ENCODE results near the gene SLC6A18.
"Not testable (repeated sequence)": the region's sequence is repeated elsewhere in the genome, so short reads cannot be mapped to it uniquely, and the experiment has no call there.

SLC6A18 gene

DNA sequence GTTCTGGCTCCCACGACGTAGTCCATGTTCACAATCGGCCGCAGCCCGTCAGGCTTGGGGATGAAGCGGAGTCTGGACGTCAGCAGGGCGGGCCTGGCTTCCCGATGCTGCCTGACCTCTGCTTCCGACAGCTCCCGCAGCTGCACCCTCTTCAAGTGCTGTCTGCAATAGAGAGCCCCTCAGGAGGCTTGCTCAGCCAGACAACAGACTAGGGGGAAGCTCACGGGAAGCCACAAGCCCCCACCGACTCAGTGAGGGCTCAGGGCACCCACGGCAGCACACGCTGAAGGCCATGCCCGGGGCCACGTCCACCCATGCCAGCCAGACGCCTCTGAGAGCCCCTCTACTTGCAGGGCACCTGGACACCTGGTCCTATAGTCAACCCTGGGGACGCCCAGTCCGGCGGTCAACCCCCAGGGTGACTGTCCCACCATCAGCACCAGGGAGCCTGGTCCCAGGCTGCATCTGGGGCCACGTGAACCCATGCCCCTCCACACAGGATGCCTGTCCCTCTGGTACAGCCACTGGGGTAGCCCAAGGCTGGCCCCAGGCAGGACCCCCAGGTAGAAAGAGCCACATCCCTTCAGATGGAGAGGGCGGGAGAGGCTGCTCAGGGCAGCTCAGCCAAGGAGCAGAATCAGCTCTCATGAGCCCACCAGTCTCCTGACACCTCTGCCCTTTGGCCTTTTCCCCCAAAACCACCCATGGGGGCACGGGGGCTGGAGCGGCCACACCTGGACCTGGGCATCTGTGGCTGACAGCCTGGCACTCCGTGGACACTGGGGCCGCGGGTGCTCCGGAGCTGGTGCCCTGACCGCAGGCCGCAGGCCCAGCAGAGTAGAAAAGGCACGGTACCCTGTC lies 55.2 kb downstream of the SLC6A18 start:
- DNase-seq, result no peak

GRCh38 chr5:1281038-1281882 lies 56.1 kb downstream of the SLC6A18 start:
- DNase-seq, result no peak

DNA sequence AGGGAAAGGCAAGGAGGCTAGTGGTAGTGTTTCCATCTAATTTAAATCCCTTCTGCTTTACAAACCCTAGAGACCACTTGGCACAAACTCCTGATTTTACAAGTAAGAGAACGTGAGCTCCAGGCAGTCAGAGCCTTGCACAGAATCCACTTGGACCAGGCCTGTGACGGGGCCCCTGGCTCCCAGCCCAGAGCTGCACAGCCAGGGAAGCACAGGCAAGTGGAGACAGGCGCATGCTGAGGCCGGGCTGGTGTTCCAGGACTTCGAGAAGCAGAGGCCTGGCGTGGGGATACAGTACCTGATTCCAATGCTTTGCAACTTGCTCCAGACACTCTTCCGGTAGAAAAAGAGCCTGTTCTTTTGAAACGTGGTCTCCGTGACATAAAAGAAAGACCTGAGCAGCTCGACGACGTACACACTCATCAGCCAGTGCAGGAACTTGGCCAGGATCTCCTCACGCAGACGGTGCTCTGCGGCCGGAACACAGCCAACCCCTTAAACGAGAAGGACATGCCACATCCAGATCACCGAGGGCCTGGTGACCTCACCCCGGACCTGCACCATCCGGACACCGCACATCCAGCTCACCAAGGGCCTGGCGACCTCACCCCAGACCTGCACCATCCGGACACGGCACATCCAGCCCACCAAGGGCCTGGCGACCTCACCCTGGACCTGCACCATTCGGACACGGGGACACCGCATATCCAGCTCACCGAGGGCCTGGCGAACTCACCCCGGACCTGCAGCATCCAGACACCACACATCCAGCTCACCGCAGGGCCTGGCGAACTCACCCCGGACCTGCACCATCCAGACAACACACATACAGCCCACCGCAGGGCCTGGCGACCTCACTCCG lies 57.2 kb downstream of the SLC6A18 start:
- DNase-seq, result no peak

DNA sequence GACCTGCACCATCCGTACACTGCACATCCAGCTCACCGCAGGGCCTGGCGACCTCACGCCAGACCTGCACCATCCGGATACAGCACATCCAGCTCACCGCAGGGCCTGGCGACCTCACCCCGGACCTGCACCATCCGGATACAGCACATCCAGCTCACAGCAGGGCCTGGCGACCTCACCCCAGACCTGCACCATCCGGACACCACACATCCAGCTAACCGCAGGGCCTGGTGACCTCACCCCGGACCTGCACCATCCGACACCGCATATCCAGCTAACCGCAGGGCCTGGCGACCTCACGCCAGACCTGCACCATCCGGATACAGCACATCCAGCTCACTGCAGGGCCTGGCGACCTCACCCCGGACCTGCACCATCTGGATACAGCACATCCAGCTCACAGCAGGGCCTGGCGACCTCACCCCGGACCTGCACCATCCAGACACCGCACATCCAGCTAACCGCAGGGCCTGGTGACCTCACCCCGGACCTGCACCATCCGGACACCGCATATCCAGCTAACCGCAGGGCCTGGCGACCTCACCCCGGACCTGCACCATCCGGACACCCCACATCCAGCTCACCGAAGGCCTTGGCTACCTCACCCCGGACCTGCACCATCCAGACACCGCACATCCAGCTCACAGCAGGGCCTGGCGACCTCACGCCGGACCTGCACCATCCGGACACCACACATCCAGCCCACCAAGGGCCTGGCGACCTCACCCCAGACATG lies 58.0 kb downstream of the SLC6A18 start:
- not testable (repeated sequence) for DNase-seq

GRCh38 chr5:1283729-1284041 lies 58.5 kb downstream of the SLC6A18 start:
- not testable (repeated sequence) for DNase-seq

GRCh38 chr5:1284336-1284970 lies 59.3 kb downstream of the SLC6A18 start:
- DNase-seq, result not testable (repeated sequence)

DNA sequence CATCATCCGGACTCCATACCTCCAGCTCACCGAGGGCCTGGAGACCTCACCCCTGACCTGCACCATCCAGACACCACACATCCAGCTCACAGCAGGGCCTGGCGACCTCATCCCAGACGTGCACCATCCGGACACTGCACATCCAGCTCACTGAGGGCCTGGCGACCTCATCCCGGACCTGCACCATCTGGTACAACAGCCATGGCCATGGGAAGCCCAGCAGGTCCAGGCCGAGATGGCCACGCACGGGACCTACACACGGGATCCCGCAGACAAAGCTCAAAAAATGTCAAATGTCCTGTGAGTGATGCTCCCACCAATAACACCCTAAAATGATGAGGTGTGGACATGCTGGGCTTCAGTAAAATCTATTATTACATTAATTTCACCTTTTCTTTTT lies 60.0 kb downstream of the SLC6A18 start:
- DNase-seq, result no peak

DNA sequence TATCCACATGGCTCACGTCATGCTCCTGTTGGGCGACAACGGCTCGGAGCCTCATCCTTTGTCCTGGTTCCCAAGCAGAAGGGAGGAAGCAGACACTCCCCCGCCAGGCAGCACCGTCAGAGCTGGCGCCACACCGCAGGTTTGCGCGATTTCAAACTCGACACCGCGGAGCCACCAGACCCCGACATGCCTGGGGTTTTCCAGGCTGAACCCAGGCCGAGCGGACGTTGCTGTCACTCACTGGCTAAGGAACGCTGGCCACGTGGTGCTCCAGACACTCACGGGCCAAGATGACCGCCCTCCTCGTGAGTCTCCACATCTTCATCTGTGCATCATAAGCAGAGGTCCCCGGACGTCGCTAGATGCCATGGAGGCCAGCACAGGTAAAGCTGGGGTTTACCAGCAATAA lies 60.7 kb downstream of the SLC6A18 start:
- DNase-seq, result no peak

- DNase-seq, result no peak
Measured at GRCh38 chr5:1288439-1289335, 63.5 kb downstream of the SLC6A18 start.

DNA sequence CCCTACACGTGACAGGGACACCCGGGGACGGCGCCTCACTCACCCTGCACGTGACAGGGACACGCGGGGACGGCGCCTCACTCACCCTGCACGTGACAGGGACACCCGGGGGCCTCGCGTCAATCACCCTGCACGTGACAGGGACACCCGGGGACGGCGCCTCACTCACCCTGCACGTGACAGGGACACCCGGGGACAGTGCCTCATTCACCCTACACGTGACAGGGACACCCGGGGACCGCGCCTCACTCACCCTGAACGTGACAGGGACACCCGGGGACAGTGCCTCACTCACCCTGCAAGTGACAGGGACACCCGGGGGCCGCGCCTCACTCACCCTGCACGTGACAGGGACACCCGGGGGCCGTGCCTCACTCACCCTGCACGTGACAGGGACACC lies 64.4 kb downstream of the SLC6A18 start:
- not testable (repeated sequence) for DNase-seq

- not testable (repeated sequence) for DNase-seq
Measured at GRCh38 chr5:1290956-1291355, 65.8 kb downstream of the SLC6A18 start.

DNA sequence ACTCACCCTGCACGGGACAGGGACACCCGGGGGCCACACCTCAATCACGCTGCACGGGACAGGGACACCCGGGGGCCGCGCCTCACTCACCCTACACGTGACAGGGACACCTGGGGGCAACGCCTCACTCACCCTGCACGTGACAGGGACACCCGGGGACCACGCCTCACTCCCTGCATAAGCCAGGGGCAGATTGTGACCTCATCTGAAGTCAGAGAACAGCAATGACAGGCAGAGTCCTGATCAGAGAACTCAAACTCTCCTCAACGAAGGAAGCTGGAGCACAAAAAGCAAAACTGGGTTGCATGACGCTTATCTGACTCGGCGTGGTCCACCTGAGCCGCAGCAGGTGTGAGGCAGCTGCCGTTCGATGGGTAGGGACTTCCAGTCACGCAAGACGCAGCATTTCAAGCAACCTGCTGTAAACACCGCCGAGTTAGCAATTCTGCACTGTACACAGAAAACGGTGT lies 66.5 kb downstream of the SLC6A18 start:
- no peak for DNase-seq

GRCh38 chr5:1292139-1292538 lies 67.0 kb downstream of the SLC6A18 start:
- no peak for DNase-seq

GRCh38 chr5:1292846-1293415 lies 67.8 kb downstream of the SLC6A18 start:
- DNase-seq, result no peak

- no peak for DNase-seq
Measured at GRCh38 chr5:1293416-1294205, 68.4 kb downstream of the SLC6A18 start.

DNA sequence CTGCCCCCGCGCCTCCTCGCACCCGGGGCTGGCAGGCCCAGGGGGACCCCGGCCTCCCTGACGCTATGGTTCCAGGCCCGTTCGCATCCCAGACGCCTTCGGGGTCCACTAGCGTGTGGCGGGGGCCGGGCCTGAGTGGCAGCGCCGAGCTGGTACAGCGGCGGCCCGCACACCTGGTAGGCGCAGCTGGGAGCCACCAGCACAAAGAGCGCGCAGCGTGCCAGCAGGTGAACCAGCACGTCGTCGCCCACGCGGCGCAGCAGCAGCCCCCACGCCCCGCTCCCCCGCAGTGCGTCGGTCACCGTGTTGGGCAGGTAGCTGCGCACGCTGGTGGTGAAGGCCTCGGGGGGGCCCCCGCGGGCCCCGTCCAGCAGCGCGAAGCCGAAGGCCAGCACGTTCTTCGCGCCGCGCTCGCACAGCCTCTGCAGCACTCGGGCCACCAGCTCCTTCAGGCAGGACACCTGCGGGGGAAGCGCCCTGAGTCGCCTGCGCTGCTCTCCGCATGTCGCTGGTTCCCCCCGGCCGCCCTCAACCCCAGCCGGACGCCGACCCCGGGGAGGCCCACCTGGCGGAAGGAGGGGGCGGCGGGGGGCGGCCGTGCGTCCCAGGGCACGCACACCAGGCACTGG lies 69.1 kb downstream of the SLC6A18 start:
- DNase-seq, result no peak

- DNase-seq, result no peak
Measured at GRCh38 chr5:1294835-1295649, 69.9 kb downstream of the SLC6A18 start, which contains the start of gene TERT. Gene TERT, minus strand, starts transcription at chr5:1295068. Its CDS starts 79 bp downstream, at chr5:1294989.

- no peak for DNase-seq
Measured at GRCh38 chr5:1295650-1296037, 70.5 kb downstream of the SLC6A18 start.

Data from NCI-H1105 (cell line).